Metanephros (tissue), 2 donors: ENCODE data around the gene MAP3K15. TPM values are rescaled to one million over a fixed set of nuclear protein-coding genes. Genes with fewer than 3 reads are reported as not detected.

Experiments
- small RNA-seq: library from RNA; depleted of rRNA; stranded (forward); fragments of <200 nt; gene quantifications from one replicate; pipeline ENCODE3, GENCODE V24; 2014; ENCODE audit warnings: low replicate concordance
- total RNA-seq: library from RNA; depleted of rRNA; stranded (reverse); fragments of >200 nt; gene quantifications from one replicate; pipeline ENCODE4 v1.2.3, GENCODE V29; 2014

The MAP3K15 gene
- total RNA-seq: 5.0 TPM

GRCh38 chrX:19514791-19515614 lies at the start of gene MAP3K15:
MAP3K15 (minus strand) TSS chrX:19515508; CDS start chrX:19515261, 247 bp downstream.

GRCh38 chrX:19343535-19344408 lies 171.5 kb downstream of the MAP3K15 start, which contains the start of gene PDHA1:
PDHA1 (plus strand) TSS chrX:19343927; CDS start chrX:19344038, 111 bp downstream.

Small RNAs within 50 kb of the gene (small RNA-seq; reads per million reads assigned to genes)
- not detected for gene RF00019

Other genes starting within 250 kb of the MAP3K15 start
- gene PDHA1, start 171.6 kb downstream of the MAP3K15 start, total RNA-seq: 116 TPM